Measurements from ENCODE around the gene AKAP13.

GRCh38 chr15:85789496-85789875, 409.1 kb downstream of the AKAP13 start:
- TF ChIP-seq ZBTB33 (IDR thresholded peaks at IDR 0.05; ENCODE audit: borderline replicate concordance, low read depth) (no peak), CTCF (IDR thresholded peaks at IDR 0.05) (no peak), NFIC (IDR thresholded peaks at IDR 0.05; ENCODE audit: borderline replicate concordance) (no peak), TCF12 (IDR thresholded peaks at IDR 0.05) (no peak), SIN3A (IDR thresholded peaks at IDR 0.05; ENCODE audit: borderline replicate concordance, low read depth, low read length) (no peak), FOXJ3 (CRISPR knock-in tag; IDR thresholded peaks at IDR 0.05) (no peak), ELF1 (IDR thresholded peaks at IDR 0.05) (no peak), MAX (IDR thresholded peaks at IDR 0.05; ENCODE audit: low read depth) (no peak)

Measured in SK-N-SH (cell line).